H1 (cell line): ENCODE results near the gene DOK3.

Experiments
- ZNF274 ChIP-seq: IDR thresholded peaks from 2 replicates; pipeline ENCODE4 v1.7.0; 2012; ENCODE audit warnings: low read length, borderline replicate concordance; ENCODE audit errors: extremely low read depth
- TF ChIP-seq, protein P1 (sequence below), 3 experiments: IDR thresholded peaks; 1 replicate in 2 of 3; 2 replicates in 1 of 3; pipeline versions ENCODE4 v1.5.1 to v1.6.1; 2011; ENCODE audit warnings: low read length in 3 of 3, mild to moderate bottlenecking in 3 of 3, inconsistent platforms in 2 of 3, low read depth in 1 of 3, moderate library complexity in 1 of 3; ENCODE audit not compliant: insufficient read depth in 1 of 3; ENCODE audit errors: control extremely low read depth in 1 of 3

DNA sequence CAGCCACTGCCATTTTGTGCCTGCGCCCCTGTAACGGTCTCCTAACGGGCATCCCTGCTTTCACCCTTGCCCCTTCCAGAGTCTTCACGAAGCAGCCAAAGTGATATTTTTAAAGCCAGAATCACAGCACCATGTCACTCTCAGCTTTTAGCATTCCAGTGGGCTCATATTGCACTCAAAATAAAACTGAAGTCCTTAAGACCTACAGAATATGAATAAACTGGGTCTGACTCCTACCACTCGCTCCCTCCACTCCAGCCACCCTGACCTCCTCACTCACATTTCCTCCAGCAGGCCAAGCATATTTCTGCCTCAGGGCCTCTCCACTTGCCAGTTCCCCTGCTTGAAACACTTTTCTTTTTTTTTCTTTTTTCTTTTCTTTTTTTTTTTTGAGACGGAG, 9.8 kb downstream of the DOK3 start:
- TF ChIP-seq ZNF274, result no peak
- TF ChIP-seq, protein P1, sequence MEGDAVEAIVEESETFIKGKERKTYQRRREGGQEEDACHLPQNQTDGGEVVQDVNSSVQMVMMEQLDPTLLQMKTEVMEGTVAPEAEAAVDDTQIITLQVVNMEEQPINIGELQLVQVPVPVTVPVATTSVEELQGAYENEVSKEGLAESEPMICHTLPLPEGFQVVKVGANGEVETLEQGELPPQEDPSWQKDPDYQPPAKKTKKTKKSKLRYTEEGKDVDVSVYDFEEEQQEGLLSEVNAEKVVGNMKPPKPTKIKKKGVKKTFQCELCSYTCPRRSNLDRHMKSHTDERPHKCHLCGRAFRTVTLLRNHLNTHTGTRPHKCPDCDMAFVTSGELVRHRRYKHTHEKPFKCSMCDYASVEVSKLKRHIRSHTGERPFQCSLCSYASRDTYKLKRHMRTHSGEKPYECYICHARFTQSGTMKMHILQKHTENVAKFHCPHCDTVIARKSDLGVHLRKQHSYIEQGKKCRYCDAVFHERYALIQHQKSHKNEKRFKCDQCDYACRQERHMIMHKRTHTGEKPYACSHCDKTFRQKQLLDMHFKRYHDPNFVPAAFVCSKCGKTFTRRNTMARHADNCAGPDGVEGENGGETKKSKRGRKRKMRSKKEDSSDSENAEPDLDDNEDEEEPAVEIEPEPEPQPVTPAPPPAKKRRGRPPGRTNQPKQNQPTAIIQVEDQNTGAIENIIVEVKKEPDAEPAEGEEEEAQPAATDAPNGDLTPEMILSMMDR (IDR thresholded peaks at IDR 0.05; ENCODE audit: control extremely low read depth in 1 of 3, insufficient read depth in 1 of 3, low read depth in 1 of 3, low read length in 3 of 3), result no peak
